ENCODE results near the gene RPH3AL. TPM values are rescaled to one million over a fixed set of nuclear protein-coding genes. Genes with fewer than 3 reads are reported as not detected.

RPH3AL gene
- polyA plus RNA-seq, 3 donors: 0.71 to 1.9 (median 1.5) TPM

GRCh38 chr17:179781-180380, 172.7 kb downstream of the RPH3AL start:
- no peaks in the 10 kb centered on the region for H3K36me3 ChIP-seq (replicated peaks in 1 of 2; ENCODE audit: control insufficient read depth in 1 of 2, insufficient read depth in 2 of 2, low read length in 2 of 2)
- Mint-ChIP-seq H3K27me3 (ENCODE audit: low read depth in 3 of 3) (peaks cover 41 to 71% (median 52%) of the 10 kb centered on the region in 3 donors), H3K27ac (no peak overlapping the region), H3K36me3 (peaks cover 0 to 5% of the 10 kb centered on the region in 2 donors), H3K9me3 (peaks cover 0 to 6% (median 3%) of the 10 kb centered on the region in 7 donors), H3K4me3 (peak overlapping the region in 1 of 2 donors; percentile 48), H3K4me1 (peaks cover 28% of the 10 kb centered on the region)
- no peak overlapping the region for H3K27ac ChIP-seq (ENCODE audit: low read depth in 1 of 2, low read length in 2 of 2)
- H3K27me3 ChIP-seq (ENCODE audit: control insufficient read depth in 2 of 2, insufficient read depth in 2 of 2, low read length in 2 of 2): peaks cover 9 to 50% of the 10 kb centered on the region in 2 donors
- H3K9ac ChIP-seq (ENCODE audit: insufficient read depth, low read length, poor library complexity, severe bottlenecking): no peak overlapping the region
- WGBS (ENCODE audit: insufficient coverage): 19% methylated on average over 30 of the region's 32 CpGs
- no peak for DNase-seq
- intact Hi-C loops (cut with micrococcal nuclease): no loop called here
- TF ChIP-seq CTCF (IDR thresholded peaks at IDR 0.05): no peak
- H3K4me1 ChIP-seq (ENCODE audit: control insufficient read depth in 1 of 2, insufficient read depth in 2 of 2, low read length in 2 of 2): peaks cover 11 to 28% of the 10 kb centered on the region in 2 donors
- H4K20me1 ChIP-seq (ENCODE audit: insufficient read depth, low read length): no peaks in the 10 kb centered on the region
- H3K9me3 ChIP-seq (replicated peaks in 1 of 2; ENCODE audit: control insufficient read depth in 1 of 2, insufficient read depth in 1 of 2, low read length in 2 of 2): peaks cover 0 to 6% of the 10 kb centered on the region in 2 donors
- H3K79me2 ChIP-seq (ENCODE audit: insufficient read depth, low read length): no peaks in the 10 kb centered on the region
- H3K4me2 ChIP-seq (replicated peaks; ENCODE audit: extremely low read depth, low read length, poor library complexity, severe bottlenecking): no peak overlapping the region
- no peak overlapping the region for H3K4me3 ChIP-seq (replicated peaks in 1 of 3; ENCODE audit: low read depth in 2 of 3, low read length in 3 of 3)
- no peak overlapping the region for H2AFZ ChIP-seq (ENCODE audit: insufficient read depth, low read depth, low read length, poor library complexity, severe bottlenecking)

- Mint-ChIP-seq H3K9me3 (peaks cover 0 to 6% (median 3%) of the 10 kb centered on the region in 7 donors), H3K4me1 (peaks cover 21% of the 10 kb centered on the region), H3K27me3 (ENCODE audit: low read depth in 3 of 3) (peaks cover 41 to 65% (median 44%) of the 10 kb centered on the region in 3 donors), H3K4me3 (peak overlapping the region in 1 of 2 donors; percentile 30), H3K36me3 (peaks cover 0 to 5% of the 10 kb centered on the region in 2 donors), H3K27ac (no peak overlapping the region)
- peaks cover 8 to 22% of the 10 kb centered on the region in 2 donors for H3K4me1 ChIP-seq (ENCODE audit: control insufficient read depth in 1 of 2, insufficient read depth in 2 of 2, low read length in 2 of 2)
- H2AFZ ChIP-seq (ENCODE audit: insufficient read depth, low read depth, low read length, poor library complexity, severe bottlenecking): no peak overlapping the region
- no peaks in the 10 kb centered on the region for H3K79me2 ChIP-seq (ENCODE audit: insufficient read depth, low read length)
- 85% methylated on average over 5 of the region's 5 CpGs for WGBS (ENCODE audit: insufficient coverage)
- no peak overlapping the region for H3K4me3 ChIP-seq (replicated peaks in 1 of 3; ENCODE audit: low read depth in 2 of 3, low read length in 3 of 3)
- no peaks in the 10 kb centered on the region for H3K36me3 ChIP-seq (replicated peaks in 1 of 2; ENCODE audit: control insufficient read depth in 1 of 2, insufficient read depth in 2 of 2, low read length in 2 of 2)
- H3K4me2 ChIP-seq (replicated peaks; ENCODE audit: extremely low read depth, low read length, poor library complexity, severe bottlenecking): no peak overlapping the region
- no peak overlapping the region for H3K9ac ChIP-seq (ENCODE audit: insufficient read depth, low read length, poor library complexity, severe bottlenecking)
- DNase-seq: no peak
- H3K27ac ChIP-seq (ENCODE audit: low read depth in 1 of 2, low read length in 2 of 2): no peak overlapping the region
- TF ChIP-seq CTCF (IDR thresholded peaks at IDR 0.05): no peak
- H3K9me3 ChIP-seq (replicated peaks in 1 of 2; ENCODE audit: control insufficient read depth in 1 of 2, insufficient read depth in 1 of 2, low read length in 2 of 2): peaks cover 0 to 6% of the 10 kb centered on the region in 2 donors
- H4K20me1 ChIP-seq (ENCODE audit: insufficient read depth, low read length): no peaks in the 10 kb centered on the region
- peaks cover 9 to 45% of the 10 kb centered on the region in 2 donors for H3K27me3 ChIP-seq (ENCODE audit: control insufficient read depth in 2 of 2, insufficient read depth in 2 of 2, low read length in 2 of 2)
- intact Hi-C loops (cut with micrococcal nuclease): no loop called here
Observed at GRCh38 chr17:179066-179432, 173.6 kb downstream of the RPH3AL start.
